C4-2B (cell line): ENCODE measurements around the gene EBF3.

Experiments used
- CTCF ChIP-seq: fragments of 450-650 bp; conservative IDR thresholded peaks from 2 replicates; pipeline ENCODE4 v1.5.1; 2017; ENCODE audit warnings: mild to moderate bottlenecking
- ZFX ChIP-seq: fragments of 450-650 bp; IDR thresholded peaks from 2 replicates; pipeline ENCODE4 v1.6.1; 2017

- TF ChIP-seq CTCF (no peak), ZFX (no peak)
Measured at GRCh38 chr10:129909080-129909479, 55.0 kb downstream of the EBF3 start.
